HG03432 (cell line): Measurements from ENCODE around the gene TMEM167B.
"Not testable (repeated sequence)": the region's sequence is repeated elsewhere in the genome, so short reads cannot be mapped to it uniquely, and the experiment has no call there.

Experiments used
- ATAC-seq: cut with Tn5 transposase; IDR thresholded peaks from one replicate; pipeline ENCODE4 v1.9.1; 2021; ENCODE audit warnings: mild to moderate bottlenecking, moderate library complexity; ENCODE audit not compliant: unreplicated experiment

The TMEM167B gene

GRCh38 chr1:109112652-109113285 lies 22.2 kb downstream of the TMEM167B start:
- ATAC-seq, result peak; percentile 77

DNA sequence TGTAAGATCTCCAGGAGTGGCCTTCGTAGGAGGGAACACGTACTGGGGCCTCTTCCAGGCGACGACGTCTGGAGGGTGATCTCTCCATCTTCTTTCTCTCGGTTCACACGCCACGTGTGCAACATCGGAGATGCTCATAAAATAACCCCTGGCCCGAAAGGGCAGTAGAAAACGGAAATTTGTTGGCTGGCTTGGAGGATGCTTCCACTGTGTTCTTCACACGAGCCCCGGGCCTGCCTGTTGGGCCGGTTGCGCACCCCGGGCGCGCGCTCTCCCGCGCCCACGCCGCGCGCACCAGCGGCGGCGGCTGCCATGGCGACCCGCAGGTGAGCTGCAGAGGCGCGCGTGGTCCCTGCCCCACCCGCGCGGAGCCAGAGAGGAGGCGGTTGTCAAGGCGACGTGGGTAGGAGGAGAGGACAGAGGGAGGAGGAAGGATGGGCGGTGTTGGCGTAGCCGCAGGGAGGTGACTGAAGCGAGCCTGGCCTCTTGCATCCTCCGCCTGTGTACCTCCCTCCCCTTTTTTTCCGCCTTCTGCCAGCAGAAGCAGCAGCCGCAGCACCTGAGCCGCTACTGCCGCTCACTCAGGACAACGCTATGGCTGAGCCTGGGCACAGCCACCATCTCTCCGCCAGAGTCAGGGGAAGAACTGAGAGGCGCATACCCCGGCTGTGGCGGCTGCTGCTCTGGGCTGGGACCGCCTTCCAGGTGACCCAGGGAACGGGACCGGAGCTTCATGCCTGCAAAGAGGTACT lies 23.2 kb downstream of the TMEM167B start, which contains the start of gene ELAPOR1:
TSS of gene ELAPOR1 (plus strand) at position 526 of the 752 bp plus-strand sequence. CDS start at position 595, 69 bp downstream.
- peak; percentile 61 for ATAC-seq

DNA sequence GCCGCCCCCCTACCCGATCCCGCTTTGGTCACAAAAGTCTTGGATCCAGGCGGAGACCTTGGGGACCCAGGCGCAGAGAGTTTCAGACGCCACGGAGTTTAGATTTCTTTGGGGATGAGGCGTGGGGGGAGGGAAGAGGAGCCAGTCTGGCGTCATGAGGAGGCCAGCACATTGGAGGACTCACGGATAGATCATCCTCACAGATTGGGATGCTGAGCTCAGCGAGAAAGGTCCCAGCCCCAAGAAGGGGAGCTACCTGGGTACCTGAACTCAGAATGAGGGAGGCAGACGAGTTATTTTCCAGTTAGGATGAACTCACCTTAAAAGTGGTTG lies 23.7 kb downstream of the TMEM167B start:
- ATAC-seq, result no peak

DNA sequence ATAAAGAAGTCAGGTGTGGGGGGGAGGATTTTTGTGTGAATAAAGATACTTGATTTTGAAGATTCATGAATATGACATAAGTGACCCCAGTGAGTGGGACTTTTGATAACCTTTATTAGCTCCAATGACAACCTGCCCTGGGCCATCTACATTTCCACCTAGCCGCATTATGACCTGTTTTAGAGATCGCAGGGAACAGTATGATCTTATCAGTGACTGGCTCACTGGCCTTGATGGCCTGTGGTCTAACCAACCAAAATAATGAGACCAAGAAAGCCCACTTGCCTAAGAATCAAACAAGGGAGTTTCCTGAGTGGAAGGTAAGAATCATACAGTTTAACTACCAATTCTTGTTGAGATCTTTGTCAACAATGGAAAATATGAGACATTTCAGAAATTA lies 25.1 kb downstream of the TMEM167B start:
- no peak for ATAC-seq

GRCh38 chr1:109116286-109116685 lies 25.7 kb downstream of the TMEM167B start:
- no peak for ATAC-seq

DNA sequence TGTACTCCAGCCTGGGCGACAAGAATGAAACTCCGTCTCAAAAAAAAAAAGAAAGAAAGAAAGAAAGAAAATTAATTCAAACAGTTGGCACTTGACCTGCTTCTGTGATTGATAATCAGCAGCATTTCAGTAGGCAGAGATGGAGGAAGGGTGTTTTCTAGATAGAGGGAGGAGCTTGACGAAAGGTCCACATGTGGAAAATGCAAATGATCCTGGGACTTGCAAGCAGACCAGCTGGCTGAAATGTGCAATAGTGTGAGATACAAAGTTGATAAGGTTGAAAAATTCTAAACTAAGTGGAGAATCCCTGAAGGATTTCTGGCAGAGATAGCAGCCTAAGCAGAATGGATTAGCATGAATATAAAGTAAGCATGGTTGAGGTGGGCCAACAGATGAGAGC lies 27.5 kb downstream of the TMEM167B start:
- no peak for ATAC-seq

GRCh38 chr1:109120356-109120755 lies 29.8 kb downstream of the TMEM167B start:
- ATAC-seq, result no peak

DNA sequence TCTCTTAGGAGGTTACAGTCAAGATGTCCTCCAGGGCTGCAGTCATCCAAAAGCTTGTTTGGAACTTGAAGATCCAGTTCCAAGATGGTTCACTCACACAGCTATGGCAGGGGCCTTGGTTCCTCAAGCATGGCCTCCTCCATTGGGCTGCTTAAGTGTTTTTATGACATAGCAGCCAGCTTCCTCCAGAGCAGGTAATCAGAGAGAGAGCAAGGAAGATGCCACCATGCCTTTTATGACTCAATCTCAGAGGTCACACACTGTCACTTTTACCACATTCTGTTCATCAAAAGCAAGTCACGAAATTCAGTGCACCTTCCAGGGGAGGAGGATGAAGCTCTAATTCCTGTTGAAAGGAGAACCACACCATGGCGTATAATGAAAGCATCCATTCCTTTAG lies 40.5 kb downstream of the TMEM167B start:
- no peak for ATAC-seq

GRCh38 chr1:109131800-109132199 lies 41.2 kb downstream of the TMEM167B start:
- ATAC-seq, result no peak

- ATAC-seq, result no peak
Measured at GRCh38 chr1:109133002-109133706, 42.6 kb downstream of the TMEM167B start.

DNA sequence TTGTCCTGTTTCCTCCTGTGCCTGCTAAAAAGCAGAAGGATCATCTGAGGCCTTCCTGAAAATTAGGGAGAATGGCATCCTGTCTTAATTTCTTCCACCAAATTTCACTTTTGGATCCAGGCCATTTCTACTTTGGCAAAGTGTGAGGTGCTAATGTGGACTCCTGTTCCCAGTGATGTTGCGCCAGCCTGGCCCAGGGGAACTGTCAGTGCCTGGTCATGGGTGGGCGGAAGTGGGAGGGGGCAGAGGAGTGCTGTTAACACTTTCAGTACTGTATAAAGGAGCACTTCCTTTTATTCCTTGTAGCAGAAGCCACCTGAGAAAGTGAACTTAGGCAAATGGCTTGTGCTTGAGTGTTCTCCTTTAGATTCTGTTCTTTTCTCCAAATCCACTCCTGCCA lies 43.3 kb downstream of the TMEM167B start:
- no peak for ATAC-seq

- ATAC-seq, result no peak
Measured at GRCh38 chr1:109134423-109134822, 43.9 kb downstream of the TMEM167B start.

DNA sequence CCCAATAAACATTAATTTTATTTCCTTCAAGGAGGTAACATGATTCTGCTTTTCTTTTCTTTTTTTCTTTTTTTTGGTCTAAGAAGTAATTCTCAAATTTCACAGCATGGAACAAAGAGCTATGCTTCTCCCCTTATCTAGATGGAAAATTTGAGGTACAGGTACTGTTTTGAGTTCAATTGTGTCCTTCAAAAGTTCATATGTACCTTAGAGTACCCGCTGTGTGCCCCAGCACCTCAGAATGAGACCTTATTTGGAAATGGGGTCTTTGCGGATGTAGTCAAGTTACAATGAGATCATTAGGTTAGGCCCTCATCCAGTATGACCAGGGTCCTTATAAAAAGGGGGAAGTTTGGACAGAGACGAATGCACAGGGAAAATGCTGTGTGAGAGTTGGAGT lies 45.4 kb downstream of the TMEM167B start:
- ATAC-seq, result no peak

- ATAC-seq, result no peak
Measured at GRCh38 chr1:109136766-109137165, 46.2 kb downstream of the TMEM167B start.

DNA sequence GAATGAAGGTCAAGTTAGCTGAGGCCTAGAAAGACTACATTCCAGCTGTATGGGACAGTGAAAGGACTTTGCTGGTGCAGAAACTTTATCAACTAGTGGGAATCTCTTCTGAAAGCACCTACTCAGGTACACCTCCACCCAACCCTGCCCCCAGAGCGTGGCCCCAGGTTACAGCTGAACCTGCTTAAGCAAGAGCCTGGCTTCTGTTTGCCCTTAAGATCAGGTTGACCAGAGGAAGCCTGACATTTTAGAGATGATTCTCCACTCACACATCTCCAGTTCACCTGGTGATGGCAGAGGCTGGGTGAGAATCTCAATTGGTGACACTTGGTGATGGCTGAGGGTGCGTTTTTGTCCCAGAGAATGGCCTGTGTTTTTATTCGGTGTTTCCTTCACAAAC lies 47.4 kb downstream of the TMEM167B start:
- no peak for ATAC-seq

GRCh38 chr1:109138358-109138757 lies 47.8 kb downstream of the TMEM167B start:
- no peak for ATAC-seq

- no peak for ATAC-seq
Measured at GRCh38 chr1:109140392-109140791, 49.8 kb downstream of the TMEM167B start.

DNA sequence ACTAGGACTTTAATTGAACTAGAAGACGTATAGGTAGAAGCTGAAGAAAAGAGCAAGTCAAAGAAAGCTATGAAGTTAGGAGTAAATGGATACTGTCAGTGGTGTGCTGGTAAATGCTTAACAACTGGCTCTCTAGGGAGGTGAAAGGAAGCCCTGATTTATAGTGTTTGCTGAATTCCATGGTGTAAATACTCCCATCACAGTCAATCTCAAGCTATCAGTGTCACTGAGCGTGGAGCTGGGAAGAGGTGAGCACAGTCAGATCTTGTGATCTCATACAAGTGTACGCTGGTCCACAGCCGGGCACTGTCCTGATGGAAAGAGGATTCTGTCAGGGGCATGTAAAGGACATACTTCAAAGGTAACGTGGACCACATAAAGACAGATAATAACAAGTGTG lies 51.7 kb downstream of the TMEM167B start:
- no peak for ATAC-seq

DNA sequence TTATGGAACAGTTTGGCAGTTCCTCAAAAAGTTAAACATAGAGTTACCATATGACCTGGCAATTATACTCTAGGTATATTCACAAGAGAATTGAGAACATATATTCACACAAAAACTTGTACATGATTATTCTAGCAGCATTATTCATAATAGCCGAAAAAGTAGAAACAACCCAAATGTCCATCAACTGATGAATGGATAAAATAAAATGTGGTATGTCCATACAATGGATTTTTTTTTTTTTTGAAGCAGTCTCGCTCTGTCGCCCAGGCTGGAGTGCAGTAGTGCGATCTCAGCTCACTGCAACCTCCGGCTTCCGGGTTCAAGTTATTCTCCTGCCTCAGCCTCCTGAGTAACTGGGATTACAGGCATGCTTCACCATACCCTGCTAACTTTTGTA lies 52.2 kb downstream of the TMEM167B start:
- ATAC-seq, result not testable (repeated sequence)
